HUES64 (cell line): ENCODE data around the gene TSSK1B.
"Not testable (repeated sequence)": the region's sequence is repeated elsewhere in the genome, so short reads cannot be mapped to it uniquely, and the experiment has no call there.

Source experiments
- H3K27ac ChIP-seq: 2 replicates; pipeline ENCODE4 v1.7.0; 2013; ENCODE audit warnings: low read depth, low read length, inconsistent platforms
- H3K27me3 ChIP-seq: 2 replicates; pipeline ENCODE4 v1.6.1; 2013; ENCODE audit warnings: mild to moderate bottlenecking, low read length; ENCODE audit not compliant: insufficient read depth
- H3K36me3 ChIP-seq: 2 replicates; pipeline ENCODE4 v1.6.1; 2013; ENCODE audit warnings: mild to moderate bottlenecking, low read length; ENCODE audit not compliant: insufficient read depth
- H3K4me1 ChIP-seq: 2 replicates; pipeline ENCODE4 v1.6.1; 2013; ENCODE audit warnings: mild to moderate bottlenecking, low read length, moderate library complexity; ENCODE audit not compliant: insufficient read depth
- H3K4me3 ChIP-seq: 2 replicates; pipeline ENCODE4 v1.5.1; 2013; ENCODE audit warnings: mild to moderate bottlenecking, low read length, moderate library complexity
- H3K9ac ChIP-seq: 2 replicates; pipeline ENCODE4 v1.6.1; 2013; ENCODE audit warnings: mild to moderate bottlenecking, low read depth, low read length
- H3K9me3 ChIP-seq: 2 replicates; pipeline ENCODE4 v1.6.1; 2013; ENCODE audit warnings: low read depth, low read length; ENCODE audit not compliant: insufficient read depth
- WGBS: fragments of 150-250, 120-280 bp; methylation state at CpG from one replicate; pipeline ENCODE4 v1.1.7; 2013; ENCODE audit warnings: missing lambda C conversion rate; 5-methylcytosine and 5-hydroxymethylcytosine counted together

TSSK1B gene

DNA sequence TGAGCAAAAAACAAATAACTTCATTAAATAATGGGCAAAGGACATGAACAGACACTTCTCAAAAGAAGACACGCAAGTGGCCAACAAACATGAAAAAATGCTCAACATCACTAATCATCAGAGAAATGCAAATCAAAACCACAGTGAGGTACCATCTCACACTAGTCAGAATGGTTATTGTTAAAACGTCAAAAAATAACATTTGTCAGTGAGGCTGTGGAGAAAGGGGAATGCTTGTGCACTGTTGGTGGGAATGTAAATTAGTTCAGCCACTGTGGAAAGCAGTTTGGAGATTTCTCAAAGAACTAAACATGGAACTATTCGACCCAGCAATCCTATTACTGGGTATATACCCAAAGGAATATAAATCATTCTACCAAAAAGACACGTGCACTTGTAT is 36.8 kb downstream of the TSSK1B start:
- WGBS: 79% methylated on average over 4 of the region's 4 CpGs
- not testable (repeated sequence) for H3K4me1 ChIP-seq, H3K9ac ChIP-seq

GRCh38 chr5:113397046-113397445 is 37.7 kb downstream of the TSSK1B start:
- H3K4me1 ChIP-seq: no peaks in the 10 kb centered on the region
- 78% methylated on average over 2 of the region's 3 CpGs for WGBS
- no peaks in the 10 kb centered on the region for H3K27me3 ChIP-seq
- no peak overlapping the region for H3K27ac ChIP-seq
- no peak overlapping the region for H3K9ac ChIP-seq
- H3K36me3 ChIP-seq: no peaks in the 10 kb centered on the region
- no peaks in the 10 kb centered on the region for H3K9me3 ChIP-seq
- H3K4me3 ChIP-seq: no peak overlapping the region

More for the DNA sequence above, 36.8 kb downstream of the TSSK1B start:
- not testable (repeated sequence) for H3K36me3 ChIP-seq, H3K4me3 ChIP-seq, H3K27me3 ChIP-seq, H3K27ac ChIP-seq, H3K9me3 ChIP-seq

DNA sequence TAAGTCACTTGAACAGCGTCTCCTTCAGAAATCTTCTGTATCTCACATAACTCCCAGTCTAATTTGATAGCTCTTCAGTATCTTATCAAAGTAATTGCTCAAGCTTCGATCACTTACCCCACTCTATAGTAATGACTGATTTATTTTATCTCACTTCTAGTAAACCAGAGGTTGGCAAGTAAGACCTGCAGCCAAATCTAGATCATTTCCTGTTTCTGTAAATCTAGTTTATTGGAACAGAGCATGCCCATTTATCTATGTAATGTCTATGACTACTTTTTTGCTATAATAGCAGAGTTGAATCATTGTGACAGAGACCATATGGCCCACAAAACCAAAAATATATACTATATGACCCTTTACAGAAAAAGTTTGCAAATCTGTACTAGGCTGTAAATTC is 40.1 kb downstream of the TSSK1B start:
- H3K4me3 ChIP-seq: no peak overlapping the region
- no peaks in the 10 kb centered on the region for H3K27me3 ChIP-seq
- H3K9me3 ChIP-seq: no peaks in the 10 kb centered on the region
- H3K4me1 ChIP-seq: no peaks in the 10 kb centered on the region
- H3K9ac ChIP-seq: no peak overlapping the region
- no peaks in the 10 kb centered on the region for H3K36me3 ChIP-seq
- WGBS: 90% methylated on average over 2 of the region's 2 CpGs
- H3K27ac ChIP-seq: no peak overlapping the region

GRCh38 chr5:113390224-113390623 is 44.6 kb downstream of the TSSK1B start:
- Histone ChIP-seq H3K36me3 (no peaks in the 10 kb centered on the region), H3K27me3 (no peaks in the 10 kb centered on the region), H3K4me3 (no peak overlapping the region), H3K9ac (no peak overlapping the region), H3K9me3 (no peaks in the 10 kb centered on the region), H3K27ac (no peak overlapping the region), H3K4me1 (no peaks in the 10 kb centered on the region)
- 100% methylated on average over 1 of the region's 1 CpG for WGBS

GRCh38 chr5:113389116-113389515 is 45.7 kb downstream of the TSSK1B start:
- H3K27me3 ChIP-seq: no peaks in the 10 kb centered on the region
- no peaks in the 10 kb centered on the region for H3K36me3 ChIP-seq
- H3K9ac ChIP-seq: no peak overlapping the region
- H3K27ac ChIP-seq: no peak overlapping the region
- H3K9me3 ChIP-seq: no peaks in the 10 kb centered on the region
- no peak overlapping the region for H3K4me3 ChIP-seq
- WGBS: 94% methylated on average over 4 of the region's 4 CpGs
- no peaks in the 10 kb centered on the region for H3K4me1 ChIP-seq

- WGBS: 94% methylated on average over 1 of the region's 2 CpGs
- Histone ChIP-seq H3K9me3 (no peaks in the 10 kb centered on the region), H3K27me3 (no peaks in the 10 kb centered on the region), H3K4me1 (no peaks in the 10 kb centered on the region), H3K9ac (no peak overlapping the region), H3K4me3 (no peak overlapping the region), H3K27ac (no peak overlapping the region), H3K36me3 (no peaks in the 10 kb centered on the region)
Observed at GRCh38 chr5:113387844-113388243, 46.9 kb downstream of the TSSK1B start.

DNA sequence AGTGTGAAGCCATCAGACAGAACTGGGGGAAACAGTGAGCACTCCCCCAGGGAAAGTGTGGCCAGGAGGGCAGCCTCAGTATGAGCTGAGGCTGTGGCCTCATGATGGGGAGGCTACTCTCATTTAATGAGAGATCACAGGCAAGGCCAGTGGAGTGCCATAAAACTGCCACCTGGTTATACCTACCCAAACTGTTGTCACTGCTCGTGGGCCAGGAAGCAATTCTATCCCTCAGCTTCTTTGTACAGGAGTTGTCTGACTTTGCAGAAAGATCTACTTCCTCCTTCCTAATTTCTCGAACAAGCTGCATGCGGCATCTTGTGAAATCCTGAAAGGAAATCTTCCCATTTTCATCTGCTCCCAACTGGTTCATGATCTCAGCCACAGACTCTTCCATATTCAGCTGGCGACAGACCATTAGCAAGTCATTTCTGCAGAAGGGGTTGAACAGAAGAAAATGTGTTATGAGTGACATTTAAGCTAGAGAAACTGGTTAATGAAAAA is 50.0 kb downstream of the TSSK1B start:
- WGBS: 91% methylated on average over 3 of the region's 4 CpGs
- Histone ChIP-seq H3K27ac (no peak overlapping the region), H3K4me1 (no peaks in the 10 kb centered on the region), H3K9me3 (no peaks in the 10 kb centered on the region), H3K9ac (no peak overlapping the region), H3K27me3 (no peaks in the 10 kb centered on the region), H3K36me3 (no peaks in the 10 kb centered on the region), H3K4me3 (no peak overlapping the region)

DNA sequence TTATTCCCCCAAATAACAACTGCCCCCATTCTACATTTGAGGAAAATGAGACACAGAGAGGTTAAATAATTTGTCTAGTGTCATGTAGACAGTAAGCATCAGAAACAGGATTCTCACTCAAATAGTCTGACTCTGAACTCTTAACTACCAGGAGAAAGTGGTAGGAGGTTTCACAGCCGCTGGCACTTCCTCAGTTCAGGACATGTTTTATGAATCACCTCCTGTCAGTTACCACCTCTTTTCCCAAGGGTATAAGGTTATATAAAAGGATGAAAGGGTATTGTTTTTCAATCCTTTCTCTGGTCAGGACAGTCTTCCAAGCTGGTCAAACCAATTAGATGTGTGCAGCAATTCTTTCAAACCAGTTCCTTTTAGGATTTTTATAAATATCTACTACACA is 52.1 kb downstream of the TSSK1B start:
- H3K9ac ChIP-seq: no peak overlapping the region
- WGBS: 83% methylated on average over 1 of the region's 1 CpG
- H3K36me3 ChIP-seq: no peaks in the 10 kb centered on the region
- no peak overlapping the region for H3K4me3 ChIP-seq
- peaks cover 3% of the 10 kb centered on the region; the same call in 1 of the 2 replicates for H3K4me1 ChIP-seq
- H3K27me3 ChIP-seq: no peaks in the 10 kb centered on the region
- no peak overlapping the region for H3K27ac ChIP-seq
- H3K9me3 ChIP-seq: no peaks in the 10 kb centered on the region
